ENCODE data around the gene SLC6A8.
A peak's percentile ranks its signal among the peaks of the same experiment; 100 is the strongest.

The SLC6A8 gene

GRCh38 chrX:153648358-153649177 lies 39.2 kb upstream of the SLC6A8 start:
- no peak for DNase-seq

DNA sequence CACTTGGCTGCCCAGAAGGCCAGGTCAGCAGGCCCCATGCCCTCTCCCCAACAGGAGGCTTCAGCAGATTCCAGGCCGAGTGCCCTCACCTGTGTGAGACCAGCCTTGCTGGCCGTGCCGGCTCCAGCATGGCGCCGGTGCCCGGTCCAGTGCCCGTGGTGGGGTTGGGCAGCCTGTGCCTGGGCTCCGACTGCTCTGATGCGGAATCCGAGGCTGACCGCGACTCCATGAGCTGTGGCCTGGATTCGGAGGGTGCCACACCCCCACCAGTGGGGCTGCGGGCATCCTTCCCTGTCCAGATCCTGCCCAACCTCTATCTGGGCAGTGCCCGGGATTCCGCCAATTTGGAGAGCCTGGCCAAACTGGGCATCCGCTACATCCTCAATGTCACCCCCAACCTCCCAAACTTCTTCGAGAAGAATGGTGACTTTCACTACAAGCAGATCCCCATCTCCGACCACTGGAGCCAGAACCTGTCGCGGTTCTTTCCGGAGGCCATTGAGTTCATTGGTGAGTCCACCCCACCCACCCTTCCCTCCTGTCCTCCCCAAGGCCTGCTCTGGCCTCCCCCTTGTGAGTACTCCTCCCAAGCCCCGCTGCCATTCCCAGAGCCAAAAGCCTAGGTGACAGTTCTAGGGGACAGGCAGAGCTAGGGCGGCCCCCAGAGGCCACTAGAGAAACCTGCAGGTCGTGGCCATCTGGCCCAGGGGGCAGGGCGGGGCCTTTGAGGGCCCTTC lies 38.4 kb upstream of the SLC6A8 start:
- peak; percentile 49 for DNase-seq

DNA sequence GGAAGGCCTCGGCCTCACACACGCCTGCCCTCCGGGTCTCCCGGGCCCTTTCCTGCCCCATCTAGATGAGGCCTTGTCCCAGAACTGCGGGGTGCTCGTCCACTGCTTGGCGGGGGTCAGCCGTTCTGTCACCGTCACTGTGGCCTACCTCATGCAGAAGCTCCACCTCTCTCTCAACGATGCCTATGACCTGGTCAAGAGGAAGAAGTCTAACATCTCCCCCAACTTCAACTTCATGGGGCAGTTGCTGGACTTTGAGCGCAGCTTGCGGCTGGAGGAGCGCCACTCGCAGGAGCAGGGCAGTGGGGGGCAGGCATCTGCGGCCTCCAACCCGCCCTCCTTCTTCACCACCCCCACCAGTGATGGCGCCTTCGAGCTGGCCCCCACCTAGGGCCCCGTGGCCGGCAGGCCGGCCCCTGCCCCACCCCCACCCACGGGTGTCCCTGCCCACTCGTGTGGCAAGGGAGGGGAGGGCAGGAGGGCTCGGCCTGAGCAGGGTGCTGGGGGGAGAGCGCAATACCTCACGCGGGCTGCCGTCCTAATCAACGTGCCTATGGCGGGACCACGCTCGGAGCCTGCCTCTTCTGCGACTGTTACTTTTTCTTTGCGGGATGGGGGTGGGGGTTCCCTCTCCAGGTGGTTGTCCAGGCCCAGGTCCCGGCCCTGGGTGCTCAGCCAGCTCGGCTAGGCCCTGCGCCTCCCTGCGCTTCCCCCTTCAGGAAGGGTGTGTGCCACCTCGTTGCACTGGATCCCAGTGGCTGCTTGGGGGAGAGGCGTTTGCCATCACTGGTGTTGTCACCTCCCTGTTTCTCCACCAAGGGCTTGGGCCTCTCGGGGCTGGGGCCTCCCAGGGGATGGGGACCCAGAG lies 37.6 kb upstream of the SLC6A8 start:
- no peak for DNase-seq

- DNase-seq = no peak
Measured at GRCh38 chrX:153650959-153651358, 36.8 kb upstream of the SLC6A8 start.

DNA sequence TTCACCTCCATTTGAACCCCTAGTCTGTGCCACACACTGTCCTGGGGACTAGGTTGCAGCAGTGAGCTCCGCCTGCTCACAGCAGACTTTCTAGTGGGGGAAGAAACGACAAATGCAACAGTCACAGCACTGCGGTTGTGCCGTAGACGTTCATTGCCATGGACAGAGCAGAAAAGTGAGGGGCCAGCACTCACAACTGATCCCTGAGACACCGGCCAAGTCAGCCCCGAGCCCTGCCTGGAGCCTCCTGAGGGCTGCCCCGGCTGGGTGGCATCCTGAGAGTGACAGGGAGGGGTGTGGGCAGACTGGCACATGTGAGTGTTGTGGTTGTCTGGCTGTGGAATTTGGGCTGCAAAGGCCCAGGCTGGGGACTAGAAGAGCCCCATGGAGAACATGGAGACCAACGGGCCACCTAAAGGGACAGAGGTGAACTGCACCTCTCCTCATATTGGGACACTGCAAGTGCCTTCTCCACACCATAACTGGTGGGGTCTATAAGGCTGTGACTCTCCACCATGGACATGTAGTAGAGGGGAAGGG lies 36.1 kb upstream of the SLC6A8 start:
- no peak for DNase-seq

DNA sequence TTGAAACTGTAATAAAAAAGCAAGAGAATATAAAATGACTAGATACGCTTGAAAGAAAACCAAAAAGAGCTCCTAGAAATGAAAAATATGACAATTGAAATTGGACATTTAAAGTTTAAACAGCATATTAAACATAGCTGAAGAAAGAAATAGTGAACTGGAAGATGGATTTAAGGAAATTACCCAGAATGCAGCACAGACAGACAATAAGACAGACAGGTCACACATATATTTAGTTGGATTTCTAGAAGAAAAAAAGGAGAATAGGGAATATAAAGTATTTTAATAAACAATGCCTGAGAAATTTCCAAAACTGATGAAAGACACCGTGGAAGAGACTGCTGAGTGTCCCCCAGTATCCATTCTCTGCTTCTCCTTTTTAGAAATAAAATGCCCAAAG lies 34.2 kb upstream of the SLC6A8 start:
- no peak for DNase-seq

DNA sequence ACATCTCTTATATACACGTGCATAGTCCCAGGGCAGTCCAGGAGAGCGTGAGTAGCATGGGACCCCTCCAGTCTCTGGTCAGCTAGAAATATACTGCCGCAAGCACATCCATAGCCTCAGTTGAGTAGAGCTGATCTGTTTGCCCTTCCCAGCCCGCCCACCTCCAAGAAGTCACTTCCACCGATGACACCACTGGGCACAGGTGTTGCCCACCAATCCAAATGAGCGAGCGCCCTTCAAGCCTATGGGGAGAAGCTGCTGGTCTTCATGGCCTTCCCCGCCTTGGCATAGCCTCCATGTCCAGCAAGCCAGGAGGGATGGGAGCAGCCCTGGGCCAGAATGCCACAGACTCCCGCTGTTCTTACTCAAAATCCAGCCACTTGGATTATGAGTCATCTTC lies 30.6 kb upstream of the SLC6A8 start:
- no peak for DNase-seq

GRCh38 chrX:153659268-153659667 lies 28.5 kb upstream of the SLC6A8 start:
- DNase-seq = no peak

DNA sequence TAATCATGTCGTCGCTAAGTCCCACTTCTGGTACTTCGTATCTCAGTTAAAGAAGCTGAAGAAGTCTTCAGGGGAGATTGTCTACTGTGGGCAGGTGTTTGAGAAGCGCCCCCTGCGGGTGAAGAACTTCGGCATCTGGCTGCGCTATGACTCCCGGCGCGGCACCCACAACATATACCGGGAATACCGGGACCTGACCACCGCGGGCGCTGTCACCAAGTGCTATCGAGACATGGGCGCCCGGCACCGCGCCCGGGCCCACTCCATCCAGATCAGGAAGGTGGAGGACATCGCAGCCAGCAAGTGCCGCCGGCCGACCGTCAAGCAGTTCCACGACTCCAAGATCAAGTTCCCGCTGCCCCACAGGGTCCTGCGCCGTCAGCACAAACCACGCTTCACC lies 25.5 kb upstream of the SLC6A8 start:
- peak; percentile 52 for DNase-seq

- no peak for DNase-seq
Measured at GRCh38 chrX:153665726-153666306, 21.9 kb upstream of the SLC6A8 start.

DNA sequence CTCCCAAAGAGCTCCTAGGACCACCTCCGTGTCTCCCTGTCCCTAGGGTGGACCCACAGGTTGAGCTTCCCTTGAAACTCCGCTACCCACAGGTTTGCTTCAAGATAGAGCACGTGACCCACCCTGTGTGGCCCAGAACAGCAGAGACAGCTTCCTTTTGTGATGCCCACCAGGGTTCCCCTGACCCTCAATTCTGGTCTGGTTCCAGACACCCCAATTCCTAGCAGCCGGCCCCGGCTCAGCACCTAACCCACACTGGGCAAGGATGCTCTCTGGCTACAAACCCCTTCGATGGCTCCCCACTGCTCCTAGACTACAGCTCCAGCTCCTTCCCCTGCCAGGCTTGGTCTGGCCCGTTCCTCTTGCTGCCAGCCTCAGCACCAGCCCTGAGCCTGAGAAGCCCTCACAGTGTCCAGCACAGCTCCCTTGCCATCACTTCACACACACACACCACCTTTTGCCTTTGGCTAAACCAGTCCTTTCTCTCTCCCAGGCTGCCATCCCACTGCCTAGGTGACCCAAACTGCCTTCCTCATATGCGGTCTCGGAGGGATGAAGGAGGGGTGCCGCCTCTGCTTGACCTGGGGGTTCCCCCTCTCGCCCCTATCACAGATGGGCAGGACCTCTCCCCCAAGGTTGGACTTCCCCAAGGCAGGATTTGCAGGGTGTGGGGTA lies 20.3 kb upstream of the SLC6A8 start:
- no peak for DNase-seq

- DNase-seq = peak; percentile 82
Measured at GRCh38 chrX:153667956-153668396, 19.8 kb upstream of the SLC6A8 start.

- DNase-seq = no peak
Measured at GRCh38 chrX:153668423-153669173, 19.1 kb upstream of the SLC6A8 start.

- peak; percentile 38 for DNase-seq
Measured at GRCh38 chrX:153669174-153669890, 18.4 kb upstream of the SLC6A8 start.

GRCh38 chrX:153669901-153670731 lies 17.6 kb upstream of the SLC6A8 start:
- no peak for DNase-seq

- no peak for DNase-seq
Measured at GRCh38 chrX:153670748-153671588, 16.8 kb upstream of the SLC6A8 start.

DNA sequence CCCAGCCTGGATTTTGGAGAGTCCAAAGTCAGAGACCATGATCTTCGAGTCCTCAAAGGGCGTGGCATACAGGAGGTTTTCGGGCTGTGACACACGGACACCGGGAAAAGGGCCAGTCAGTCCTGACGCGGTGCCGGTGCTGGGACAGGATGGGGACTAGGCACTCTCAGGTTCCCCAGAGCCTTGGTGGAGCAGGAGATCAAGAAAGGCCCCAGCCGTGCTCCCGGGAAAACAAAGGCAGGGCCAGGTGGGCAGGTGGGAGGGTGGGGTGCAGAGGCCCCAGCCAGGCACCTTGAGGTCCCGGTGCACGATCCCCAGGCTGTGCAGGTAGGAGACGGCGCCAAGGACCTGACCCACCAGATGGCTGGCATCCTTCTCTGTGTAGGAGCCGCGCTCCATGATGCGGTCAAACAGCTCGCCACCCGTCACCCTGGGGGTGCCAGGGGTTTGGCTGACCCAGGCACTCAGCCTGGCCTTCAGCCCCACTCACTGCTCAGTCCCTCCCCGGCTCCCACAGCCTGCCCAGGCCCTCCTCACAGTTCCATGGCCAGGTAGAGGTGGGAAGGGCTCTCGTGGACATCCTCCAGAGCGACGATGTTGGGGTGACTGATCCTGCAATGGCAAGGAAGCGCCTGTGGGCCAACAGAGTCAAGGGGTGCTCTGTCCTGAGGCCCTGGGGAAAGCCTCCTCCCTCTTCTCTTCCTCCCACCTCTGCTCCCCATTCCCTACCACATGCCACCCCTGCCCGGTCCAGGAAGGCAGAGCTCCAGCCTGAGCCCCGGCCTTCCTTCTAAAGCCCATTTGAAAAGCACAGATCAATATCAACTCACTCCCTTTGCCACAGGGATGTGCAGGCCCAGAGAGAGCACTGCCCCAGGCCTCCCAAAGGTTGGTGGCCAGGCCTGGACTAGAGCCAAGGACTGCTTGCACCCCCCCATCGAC lies 15.9 kb upstream of the SLC6A8 start:
- no peak for DNase-seq
